ENCODE results near the gene STOML1.
A peak's percentile ranks its signal among the peaks of the same experiment; 100 is the strongest.
"Not testable (repeated sequence)": the region's sequence is repeated elsewhere in the genome, so short reads cannot be mapped to it uniquely, and the experiment has no call there.

Gene STOML1

GRCh38 chr15:73988445-73988969, 3.6 kb downstream of the STOML1 start:
- DNase-seq (ENCODE audit: low read depth in 3 of 3, low spot score in 1 of 3): no peak

- no peak for DNase-seq (ENCODE audit: low read depth in 3 of 3, low spot score in 1 of 3)
These were observed 4.2 kb downstream of the STOML1 start for GRCh38 chr15:73987681-73988444.

- DNase-seq (ENCODE audit: low read depth in 3 of 3, low spot score in 1 of 3): no peak
These were observed 4.8 kb downstream of the STOML1 start for GRCh38 chr15:73987250-73987649.

GRCh38 chr15:73986776-73987056, 5.4 kb downstream of the STOML1 start:
- DNase-seq (ENCODE audit: low read depth in 3 of 3, low spot score in 1 of 3): no peak

- DNase-seq (ENCODE audit: low read depth in 3 of 3, low spot score in 1 of 3): no peak
These were observed 5.9 kb downstream of the STOML1 start for GRCh38 chr15:73986055-73986775.

- DNase-seq (ENCODE audit: low read depth in 3 of 3, low spot score in 1 of 3): no peak
These were observed 6.8 kb downstream of the STOML1 start for GRCh38 chr15:73985101-73985873.

- no peak for DNase-seq (ENCODE audit: low read depth in 3 of 3, low spot score in 1 of 3)
These were observed 7.7 kb downstream of the STOML1 start for GRCh38 chr15:73984208-73984979.

- DNase-seq (ENCODE audit: low read depth in 3 of 3, low spot score in 1 of 3): no peak
These were observed 8.3 kb downstream of the STOML1 start for GRCh38 chr15:73983773-73984172.

GRCh38 chr15:73983211-73983727, 8.8 kb downstream of the STOML1 start:
- no peak for DNase-seq (ENCODE audit: low read depth in 3 of 3, low spot score in 1 of 3)

- no peak for DNase-seq (ENCODE audit: low read depth in 3 of 3, low spot score in 1 of 3)
These were observed 9.7 kb downstream of the STOML1 start for GRCh38 chr15:73982222-73982962.

GRCh38 chr15:73981761-73982221, 10.3 kb downstream of the STOML1 start:
- no peak for DNase-seq (ENCODE audit: low read depth in 3 of 3, low spot score in 1 of 3)

- DNase-seq (ENCODE audit: low read depth in 3 of 3, low spot score in 1 of 3): no peak
These were observed 12.5 kb downstream of the STOML1 start for GRCh38 chr15:73979636-73980035.

GRCh38 chr15:73978896-73979295, 13.2 kb downstream of the STOML1 start:
- DNase-seq (ENCODE audit: low read depth in 3 of 3, low spot score in 1 of 3): no peak

GRCh38 chr15:73975440-73976125, 16.5 kb downstream of the STOML1 start:
- DNase-seq (ENCODE audit: low read depth in 3 of 3, low spot score in 1 of 3): not testable (repeated sequence)

GRCh38 chr15:73973683-73974200, 18.4 kb downstream of the STOML1 start:
- not testable (repeated sequence) for DNase-seq (ENCODE audit: low read depth in 3 of 3, low spot score in 1 of 3)

GRCh38 chr15:73972984-73973682, 19.0 kb downstream of the STOML1 start:
- peak; percentile 31 to 70 (median 50) for DNase-seq (ENCODE audit: low read depth in 3 of 3, low spot score in 1 of 3)

GRCh38 chr15:73969151-73969759, 22.8 kb downstream of the STOML1 start:
- no peak for DNase-seq (ENCODE audit: low read depth in 3 of 3, low spot score in 1 of 3)

GRCh38 chr15:73968461-73968860, 23.6 kb downstream of the STOML1 start:
- DNase-seq (ENCODE audit: low read depth in 3 of 3, low spot score in 1 of 3): no peak

Measured in stimulated activated CD4-positive, alpha-beta T cell treated with anti-CD3 and anti-CD28 coated beads, TNF-alpha, amount 100 ng/mL, for 1 hour (primary cell).